DMS153 (cell line): ENCODE results near the gene RPAP3.

Source experiments
- DNase-seq: peaks from one replicate; lab custom pipeline; 2025; lab: John Stamatoyannopoulos, UW

The RPAP3 gene

GRCh38 chr12:47718531-47718930, 12.7 kb upstream of the RPAP3 start:
- no peak for DNase-seq

GRCh38 chr12:47717443-47718193, 11.8 kb upstream of the RPAP3 start:
- DNase-seq: peak; percentile 69

- no peak for DNase-seq
Observed at GRCh38 chr12:47717046-47717442, 11.2 kb upstream of the RPAP3 start.

DNA sequence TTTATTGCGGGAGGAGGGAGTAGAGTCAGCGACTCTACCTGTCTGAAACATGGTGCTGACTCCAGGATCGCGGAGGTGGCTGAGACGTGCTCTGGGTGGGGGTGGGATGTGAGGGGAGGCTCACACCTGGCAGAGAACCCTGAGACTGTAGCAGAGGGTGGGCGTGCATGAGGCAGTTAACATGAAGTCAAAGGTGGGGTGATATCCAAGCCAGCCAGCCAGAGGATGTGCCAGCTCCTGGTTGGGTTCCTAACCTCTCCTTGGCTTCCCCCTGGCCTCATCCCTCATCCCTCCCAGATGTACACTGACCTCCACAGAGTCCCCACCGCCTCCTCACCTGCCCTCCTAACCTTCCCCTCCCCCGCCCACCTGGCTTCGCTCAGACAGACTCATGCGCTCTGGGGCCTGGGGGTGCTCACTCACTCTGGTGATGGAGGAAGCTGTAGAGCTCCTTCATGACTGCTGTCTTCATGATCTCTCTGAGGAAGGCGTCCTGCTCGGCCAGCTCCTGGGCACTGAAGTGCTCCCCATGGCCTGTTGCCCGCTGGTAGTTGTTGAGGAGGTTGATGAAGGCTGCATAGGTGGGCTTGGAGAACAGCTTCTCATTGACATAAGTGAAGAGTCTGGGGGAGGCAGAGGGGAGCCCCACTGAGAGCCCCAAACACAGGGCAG, 10.2 kb upstream of the RPAP3 start:
- DNase-seq: no peak

DNA sequence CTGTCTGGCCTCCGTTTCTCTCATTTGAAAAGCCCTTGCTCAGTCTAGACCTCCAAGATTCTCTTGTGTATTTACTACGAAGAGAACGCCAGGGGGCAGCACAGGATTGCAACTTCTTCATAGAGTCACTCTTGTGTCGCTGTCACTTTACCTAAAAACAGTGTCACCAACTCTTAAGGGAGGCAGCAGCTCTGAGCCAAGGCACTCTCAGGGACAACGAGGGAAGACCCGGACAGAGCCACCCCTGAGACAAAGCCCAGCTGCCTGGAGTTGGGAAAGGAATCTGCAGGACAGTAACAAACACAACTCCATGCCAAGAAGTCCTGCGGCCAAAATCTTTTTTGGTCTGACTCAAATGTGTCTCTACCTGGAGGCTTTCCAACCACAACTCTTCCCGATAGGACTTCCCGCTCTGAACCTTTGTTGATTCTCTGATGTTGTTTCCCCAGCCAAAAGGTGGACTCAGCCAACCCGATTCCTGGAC, 9.6 kb upstream of the RPAP3 start:
- DNase-seq: peak; percentile 58

- DNase-seq: no peak
Observed at GRCh38 chr12:47714826-47715386, 9.1 kb upstream of the RPAP3 start.

DNA sequence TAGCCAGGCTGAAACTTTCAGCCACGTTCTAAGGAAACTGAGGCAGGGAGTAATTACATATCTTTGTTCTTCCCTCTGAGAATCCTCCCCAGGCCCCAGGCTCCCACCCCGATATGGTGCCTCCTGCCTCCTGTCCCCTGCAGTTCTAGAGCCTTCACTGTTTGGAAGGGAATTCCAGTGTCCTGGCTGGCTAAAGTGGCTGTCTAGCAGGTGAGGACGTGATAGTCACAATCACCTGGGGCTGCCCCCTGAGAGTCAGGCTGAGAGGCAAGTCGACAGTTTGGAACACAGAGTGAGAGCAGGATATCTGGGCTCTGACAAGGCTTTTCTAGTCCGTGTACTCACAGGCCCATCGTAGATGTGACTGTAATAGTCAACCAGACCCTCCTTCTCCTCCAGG, 6.3 kb upstream of the RPAP3 start:
- DNase-seq: no peak

DNA sequence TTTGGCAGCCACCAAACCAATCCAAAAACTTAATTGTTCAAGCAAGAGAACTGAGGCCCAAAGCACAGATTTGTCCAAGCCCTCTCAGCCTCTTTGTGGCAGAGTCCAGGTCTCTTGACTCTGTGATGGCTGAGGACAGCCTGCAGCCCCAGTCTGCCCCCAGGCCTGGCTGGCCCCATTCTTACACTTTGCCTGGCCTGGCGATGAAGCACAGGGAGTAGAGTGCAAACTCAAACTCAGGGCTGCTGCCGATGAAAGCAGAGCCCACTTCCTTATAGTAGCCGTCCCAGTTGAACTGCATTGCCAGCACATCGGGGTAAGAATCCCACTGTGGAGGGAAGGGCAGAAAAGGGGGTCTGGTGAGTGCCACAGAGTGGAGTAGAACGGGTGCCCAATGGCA, 5.6 kb upstream of the RPAP3 start:
- DNase-seq: no peak

DNA sequence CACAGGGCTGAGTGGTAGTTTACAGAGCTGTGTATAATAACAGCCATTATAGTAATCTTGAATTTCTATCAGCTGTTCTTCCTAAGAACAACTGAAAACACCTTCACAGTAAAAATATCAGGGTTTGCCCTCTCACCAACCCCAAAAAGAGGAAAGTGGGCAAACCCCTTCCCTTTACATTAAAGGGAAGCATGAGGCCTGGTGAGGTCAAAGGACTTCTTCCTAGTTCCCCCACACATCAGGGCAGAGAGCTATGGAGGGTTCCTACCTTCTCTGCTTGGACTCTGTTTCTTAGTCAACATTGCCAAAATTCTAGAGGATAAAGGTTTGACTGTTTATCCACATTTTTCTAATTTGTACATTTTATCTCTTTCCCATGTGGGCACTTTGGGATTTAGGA, 4.4 kb upstream of the RPAP3 start:
- DNase-seq: no peak

GRCh38 chr12:47709671-47710070, 3.8 kb upstream of the RPAP3 start:
- no peak for DNase-seq

DNA sequence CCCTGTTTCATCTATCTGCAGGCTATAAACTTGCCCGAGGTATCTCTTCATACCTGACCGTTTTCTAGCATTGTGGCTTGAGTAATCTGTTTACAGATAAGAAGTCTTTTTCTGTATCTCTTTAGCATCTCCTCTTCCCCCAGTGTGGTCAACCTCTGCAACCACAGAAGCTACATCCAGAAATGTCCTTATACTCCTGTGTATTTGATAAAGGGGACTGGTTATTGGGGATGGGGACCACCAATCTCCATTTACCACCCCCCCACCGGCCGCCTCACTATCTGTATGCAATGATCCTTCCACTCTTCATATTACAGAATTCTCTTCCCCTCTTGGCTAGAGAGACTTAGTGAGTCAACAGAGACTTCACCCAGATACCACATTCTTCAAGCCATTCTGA, 3.4 kb upstream of the RPAP3 start:
- no peak for DNase-seq

DNA sequence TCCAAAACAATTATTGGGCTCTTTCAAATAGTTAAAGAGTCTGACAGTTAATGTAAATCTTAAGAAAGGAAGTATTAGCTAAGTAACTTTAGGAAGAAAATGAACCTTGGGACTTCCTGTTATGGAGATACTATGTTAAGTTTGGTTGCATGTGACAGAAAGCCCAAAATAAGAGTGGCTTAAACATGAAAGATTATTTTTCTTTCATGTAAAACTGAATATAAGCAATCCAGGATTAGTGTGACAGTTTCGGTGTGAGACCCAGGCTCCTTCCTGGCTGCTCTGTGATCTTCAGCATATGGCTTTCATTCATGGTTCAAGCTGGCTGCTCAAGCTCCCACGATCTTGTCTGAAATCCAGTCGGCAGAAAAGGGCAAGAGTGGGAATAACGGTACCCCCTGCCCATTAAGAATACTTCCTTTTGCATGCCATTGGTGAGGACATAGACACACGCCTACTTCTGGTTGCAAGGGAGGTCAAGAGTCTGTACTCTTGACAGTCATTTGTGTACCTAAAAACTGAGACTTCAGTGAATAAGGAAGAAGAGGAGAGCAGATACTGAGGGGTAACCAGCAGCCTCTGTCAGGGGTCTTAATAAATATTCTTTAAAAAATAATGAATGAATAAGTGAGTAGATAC, 2.2 kb upstream of the RPAP3 start:
- DNase-seq: no peak

DNA sequence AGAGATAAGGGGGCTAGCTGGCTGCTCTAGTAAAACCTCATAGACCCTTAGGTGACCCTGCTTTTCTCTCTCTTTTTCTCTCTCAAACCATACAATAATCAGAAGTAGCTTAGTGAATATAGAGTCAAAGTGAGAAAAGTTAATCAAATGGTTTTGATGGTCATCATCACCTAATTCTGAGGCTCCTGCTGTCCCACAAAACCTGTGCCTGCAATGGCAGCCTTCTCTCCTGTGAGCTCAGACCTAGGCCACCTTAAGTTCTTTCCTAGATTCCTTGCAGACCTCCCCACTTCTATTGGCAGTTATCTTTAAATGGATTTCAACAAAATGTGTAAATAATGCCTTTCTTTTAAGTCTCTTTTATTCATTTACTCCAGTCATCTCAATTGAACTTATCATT, 1.5 kb upstream of the RPAP3 start:
- DNase-seq: no peak

DNA sequence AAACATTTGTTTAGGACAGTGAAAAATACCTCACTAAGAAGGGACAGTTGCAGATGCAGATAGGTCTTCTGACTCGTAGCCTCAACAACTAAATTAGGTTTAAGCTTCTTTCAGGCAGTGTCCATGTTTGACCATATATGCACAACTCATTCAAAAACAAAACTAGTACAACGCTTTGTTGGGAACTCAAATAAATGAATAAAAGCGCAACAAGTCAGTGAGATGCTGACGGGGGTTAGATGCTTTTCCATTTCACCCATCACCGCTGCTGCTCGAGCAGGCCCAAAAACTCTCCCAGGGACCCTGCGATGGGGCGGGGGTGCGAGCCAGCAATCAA, 633 bp downstream of the RPAP3 start:
- no peak for DNase-seq

DNA sequence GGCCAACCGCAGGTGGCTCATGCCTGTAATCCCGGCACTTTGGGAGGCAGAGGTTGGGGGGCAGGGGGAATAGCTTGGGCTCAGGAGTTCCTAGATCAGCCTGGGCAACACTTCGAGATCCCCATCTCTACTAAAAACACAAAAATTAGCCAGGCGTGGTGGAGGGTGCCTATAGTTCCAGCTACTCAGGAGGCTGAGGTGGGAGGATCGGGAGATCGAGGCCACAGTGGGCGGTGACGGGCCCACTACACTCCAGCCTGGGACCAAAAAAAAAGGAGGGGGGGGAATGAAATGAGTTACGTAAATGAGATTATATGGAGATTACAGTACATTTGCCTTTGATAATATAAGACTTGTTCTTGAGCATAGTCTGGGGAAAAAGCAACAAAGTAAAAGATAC, 1.1 kb downstream of the RPAP3 start:
- no peak for DNase-seq

- no peak for DNase-seq
Observed at GRCh38 chr12:47700263-47700662, 5.6 kb downstream of the RPAP3 start.

- DNase-seq: no peak
Observed at GRCh38 chr12:47698631-47699030, 7.2 kb downstream of the RPAP3 start.

- DNase-seq: no peak
Observed at GRCh38 chr12:47698055-47698454, 7.8 kb downstream of the RPAP3 start.

- no peak for DNase-seq
Observed at GRCh38 chr12:47689215-47689614, 16.6 kb downstream of the RPAP3 start.

- no peak for DNase-seq
Observed at GRCh38 chr12:47687636-47688035, 18.2 kb downstream of the RPAP3 start.

DNA sequence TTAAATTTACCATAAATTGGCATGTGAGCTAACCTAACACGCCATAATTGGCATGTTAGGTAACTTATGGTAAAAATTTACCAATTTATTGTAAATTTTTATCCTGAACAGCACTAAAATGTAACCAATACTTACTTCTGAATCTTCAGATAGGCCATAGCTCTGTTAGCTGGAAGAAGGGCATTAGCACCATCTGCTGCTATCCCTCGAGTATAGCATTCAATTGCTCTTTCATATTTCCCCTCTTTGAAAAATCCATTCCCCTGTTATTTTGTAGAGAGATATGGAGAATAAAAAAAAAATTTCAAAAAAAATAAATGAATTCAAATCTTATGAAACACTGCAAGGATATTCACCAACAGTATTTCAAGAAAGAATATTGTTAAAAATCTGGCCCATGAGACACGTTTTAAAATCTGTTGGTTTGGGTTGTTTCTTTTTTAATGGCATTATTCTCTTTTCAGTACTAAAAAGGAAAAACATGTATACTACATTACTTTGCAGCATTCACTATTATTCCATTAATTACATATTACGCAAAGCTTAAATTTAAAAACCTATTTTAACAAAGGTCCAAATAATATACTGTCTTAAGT, 19.1 kb downstream of the RPAP3 start:
- DNase-seq: no peak

DNA sequence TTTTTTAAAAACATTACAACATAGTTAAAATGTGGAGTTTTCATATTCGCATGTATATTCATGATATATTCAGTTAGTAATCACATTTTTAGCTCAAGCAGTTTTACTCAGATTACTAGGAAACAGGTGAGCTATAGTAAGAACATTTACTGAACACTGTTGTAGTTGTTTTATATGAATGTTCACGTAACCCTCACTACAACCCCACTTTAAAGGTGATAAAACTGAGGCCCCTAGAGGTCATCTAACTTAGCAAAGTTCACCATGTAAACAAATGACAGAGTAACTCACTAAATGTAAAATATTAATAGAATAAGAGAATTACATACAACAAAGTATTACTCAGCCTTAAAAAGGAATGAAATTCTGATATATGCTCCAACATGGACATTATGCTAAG, 26.0 kb downstream of the RPAP3 start:
- no peak for DNase-seq

DNA sequence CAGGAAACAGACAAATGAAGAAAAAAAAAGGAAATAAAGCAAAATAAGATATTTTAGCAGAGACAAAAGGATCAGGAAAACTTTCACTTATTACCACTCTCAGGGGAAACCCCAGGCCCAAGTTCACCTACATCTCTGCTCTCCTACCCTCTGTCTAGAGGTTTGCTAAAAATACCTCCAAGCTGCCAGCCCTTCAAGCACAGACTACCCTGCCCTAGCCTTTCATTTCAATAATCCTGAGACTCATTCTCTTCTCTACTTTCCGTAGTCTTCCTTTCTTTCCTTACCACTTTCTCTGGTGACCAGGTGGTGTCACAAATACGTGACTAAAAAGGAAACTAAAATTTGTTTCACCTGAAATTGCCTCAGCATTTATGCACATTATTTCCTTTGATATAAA, 33.8 kb downstream of the RPAP3 start:
- DNase-seq: no peak
